ENCODE measurements around the gene TPT1. TPM values are rescaled to one million over a fixed set of nuclear protein-coding genes. Genes with fewer than 3 reads are reported as not detected.

Gene TPT1
- total and polyA plus RNA-seq, 10 donors, result 2,558 to 10,629 (median 4,026) TPM

DNA sequence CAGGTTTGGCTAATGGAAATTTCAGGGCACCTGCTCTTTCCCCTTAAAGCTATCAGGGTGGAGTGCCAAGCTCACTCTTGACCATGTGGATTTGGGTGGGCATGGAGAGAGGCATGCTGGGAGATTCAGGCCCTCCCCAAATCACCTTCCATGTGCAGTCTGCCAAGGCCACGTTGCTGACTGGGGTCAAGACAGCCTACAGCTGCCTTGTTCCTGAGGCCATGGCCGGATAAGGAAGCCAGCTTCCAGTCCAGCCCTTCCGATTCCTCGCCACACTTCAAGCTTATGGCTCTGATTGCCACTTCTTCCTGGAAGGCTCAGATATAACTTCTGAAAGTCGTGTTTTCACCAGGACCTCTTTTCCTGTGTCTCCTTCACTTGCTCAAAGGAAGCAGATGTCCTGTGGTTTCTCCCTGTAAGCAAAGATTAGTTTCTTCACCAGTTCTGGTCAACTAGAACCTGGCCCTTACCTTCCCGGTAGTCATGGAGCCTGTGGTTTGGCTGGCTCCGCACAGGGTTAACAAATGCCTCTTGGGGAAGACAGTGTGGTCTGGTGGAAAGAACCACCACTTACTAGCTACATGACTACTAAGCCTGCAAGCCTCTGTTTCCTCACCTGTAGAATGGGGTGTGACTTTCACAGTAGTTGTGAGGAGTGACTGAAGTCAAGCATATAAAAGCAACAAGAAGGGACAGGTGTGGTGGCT, 16.1 kb upstream of the TPT1 start:
- 28 to 45% (median 29%) methylated on average over 7 of the region's 7 CpGs for WGBS, 5 donors
- Histone ChIP-seq H3K4me3 (no peak overlapping the region), H3K36me3 (peaks cover 6 to 93% (median 14%) of the 10 kb centered on the region in 6 donors), H3K4me1 (peaks cover 0 to 15% (median 4%) of the 10 kb centered on the region in 6 donors), H3K27ac (peak overlapping the region; percentile 27 to 68 (median 55)), H3K9me3 (no peaks in the 10 kb centered on the region), H3K27me3 (replicated peaks in 1 of 7) (no peaks in the 10 kb centered on the region)
- no peak for DNase-seq
- TF ChIP-seq POLR2AphosphoS5 (IDR thresholded peaks at IDR 0.05) (peak in 2 of 3 donors; percentile 39 to 56), POLR2A (IDR thresholded peaks at IDR 0.05) (no peak)
- TF ChIP-seq, protein P1, sequence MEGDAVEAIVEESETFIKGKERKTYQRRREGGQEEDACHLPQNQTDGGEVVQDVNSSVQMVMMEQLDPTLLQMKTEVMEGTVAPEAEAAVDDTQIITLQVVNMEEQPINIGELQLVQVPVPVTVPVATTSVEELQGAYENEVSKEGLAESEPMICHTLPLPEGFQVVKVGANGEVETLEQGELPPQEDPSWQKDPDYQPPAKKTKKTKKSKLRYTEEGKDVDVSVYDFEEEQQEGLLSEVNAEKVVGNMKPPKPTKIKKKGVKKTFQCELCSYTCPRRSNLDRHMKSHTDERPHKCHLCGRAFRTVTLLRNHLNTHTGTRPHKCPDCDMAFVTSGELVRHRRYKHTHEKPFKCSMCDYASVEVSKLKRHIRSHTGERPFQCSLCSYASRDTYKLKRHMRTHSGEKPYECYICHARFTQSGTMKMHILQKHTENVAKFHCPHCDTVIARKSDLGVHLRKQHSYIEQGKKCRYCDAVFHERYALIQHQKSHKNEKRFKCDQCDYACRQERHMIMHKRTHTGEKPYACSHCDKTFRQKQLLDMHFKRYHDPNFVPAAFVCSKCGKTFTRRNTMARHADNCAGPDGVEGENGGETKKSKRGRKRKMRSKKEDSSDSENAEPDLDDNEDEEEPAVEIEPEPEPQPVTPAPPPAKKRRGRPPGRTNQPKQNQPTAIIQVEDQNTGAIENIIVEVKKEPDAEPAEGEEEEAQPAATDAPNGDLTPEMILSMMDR (IDR thresholded peaks at IDR 0.05 in 8 of 11, conservative IDR thresholded peaks at IDR 0.05 in 3 of 11), result no peak
- intact Hi-C loops (cut with DNase I; ENCODE audit: low total_unique reads), result no loop called here

- H3K27me3 ChIP-seq (replicated peaks in 1 of 7), result no peaks in the 10 kb centered on the region
- peaks cover 6 to 97% (median 36%) of the 10 kb centered on the region in 6 donors for H3K36me3 ChIP-seq
- DNase-seq, result no peak
- intact Hi-C loops (cut with DNase I; ENCODE audit: low total_unique reads), result no loop called here
- H3K4me1 ChIP-seq, result peaks cover 0 to 15% (median 4%) of the 10 kb centered on the region in 6 donors
- no peak overlapping the region for H3K4me3 ChIP-seq
- TF ChIP-seq, protein P1 (IDR thresholded peaks at IDR 0.05 in 8 of 11, conservative IDR thresholded peaks at IDR 0.05 in 3 of 11), result no peak
- no peak for TF ChIP-seq POLR2AphosphoS5 (IDR thresholded peaks at IDR 0.05)
- no peak for TF ChIP-seq POLR2A (IDR thresholded peaks at IDR 0.05)
- no peaks in the 10 kb centered on the region for H3K9me3 ChIP-seq
- WGBS, 5 donors, result 80 to 100% (median 88%) methylated on average over 1 of the region's 1 CpG
- peak overlapping the region in 3 of 8 donors; percentile 5 to 46 (median 32) for H3K27ac ChIP-seq
Measured at GRCh38 chr13:45353895-45354294, 12.9 kb upstream of the TPT1 start.

- H3K4me3 ChIP-seq, result no peak overlapping the region
- no peaks in the 10 kb centered on the region for H3K27me3 ChIP-seq (replicated peaks in 1 of 7)
- H3K27ac ChIP-seq, result no peak overlapping the region
- peaks cover 0 to 17% (median 2%) of the 10 kb centered on the region in 6 donors for H3K4me1 ChIP-seq
- 86 to 95% (median 91%) methylated on average over 10 of the region's 10 CpGs for WGBS, 5 donors
- H3K36me3 ChIP-seq, result peaks cover 6 to 98% (median 49%) of the 10 kb centered on the region in 6 donors
- H3K9me3 ChIP-seq, result no peaks in the 10 kb centered on the region
- DNase-seq, result no peak
- TF ChIP-seq POLR2A (IDR thresholded peaks at IDR 0.05), result no peak
- TF ChIP-seq, protein P1 (IDR thresholded peaks at IDR 0.05 in 8 of 11, conservative IDR thresholded peaks at IDR 0.05 in 3 of 11), result no peak
- no peak for TF ChIP-seq POLR2AphosphoS5 (IDR thresholded peaks at IDR 0.05)
- intact Hi-C loops (cut with DNase I; ENCODE audit: low total_unique reads), result no loop called here
Measured at GRCh38 chr13:45352031-45352430, 11.0 kb upstream of the TPT1 start.

DNA sequence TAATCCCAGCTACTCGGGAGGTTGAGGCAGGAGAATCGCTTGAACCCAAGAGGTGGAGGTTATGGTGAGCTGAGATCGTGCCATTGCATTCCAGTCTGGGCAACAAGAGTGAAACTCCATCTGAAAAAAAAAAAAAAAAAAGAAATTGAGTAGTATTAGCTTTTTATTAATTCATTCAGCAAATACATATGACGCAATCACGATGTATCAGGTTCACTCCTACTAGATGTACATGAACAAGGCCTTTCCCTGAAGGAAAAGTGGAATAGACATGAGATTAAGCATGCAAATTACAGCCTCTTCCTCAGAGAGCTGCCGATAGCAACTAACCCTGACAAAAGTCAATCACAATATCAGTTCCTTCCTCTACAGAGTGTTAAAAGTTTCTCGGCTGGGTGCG, 9.2 kb upstream of the TPT1 start:
- no peaks in the 10 kb centered on the region for H3K9me3 ChIP-seq
- no peak overlapping the region for H3K4me3 ChIP-seq
- no peak for DNase-seq
- H3K27me3 ChIP-seq (replicated peaks in 1 of 7), result no peaks in the 10 kb centered on the region
- no peak for TF ChIP-seq POLR2A (IDR thresholded peaks at IDR 0.05)
- peaks cover 0 to 100% (median 61%) of the 10 kb centered on the region in 6 donors for H3K36me3 ChIP-seq
- WGBS, 5 donors, result 92 to 96% (median 95%) methylated on average over 8 of the region's 8 CpGs
- intact Hi-C loops (cut with DNase I; ENCODE audit: low total_unique reads), result no loop called here
- no peak overlapping the region for H3K27ac ChIP-seq
- H3K4me1 ChIP-seq, result peaks cover 0 to 14% (median 0%) of the 10 kb centered on the region in 6 donors

Measured in spleen (tissue), 11 donors.